Caco-2 (cell line): ENCODE results near the gene UROS. TPM values are rescaled to one million over a fixed set of nuclear protein-coding genes. Genes with fewer than 3 reads are reported as not detected.

ENCODE experiments used
- BruUV-seq: library from RNA; stranded (reverse); fragments of 400-500 nt; replicated peaks from 2 replicates; lab custom pipeline; 2021; lab: Mats Ljungman, UMichigan
- CTCF ChIA-PET: fragments of 300-600 bp; sonication (Branson Sonifier 250); formaldehyde crosslinking; loops from one replicate; lab custom pipeline; 2022; ENCODE audit warnings: antibody characterized with exemption; lab: Charles Lee
- POLR2A ChIA-PET: fragments of 300-600 bp; sonication (Branson Sonifier 250); formaldehyde crosslinking; loops from one replicate; lab custom pipeline; 2022; ENCODE audit warnings: antibody characterized with exemption; lab: Charles Lee
- DNase-seq, 2 experiments: peaks; one replicate each; pipeline versions ENCODE4 v3.0.0 to v3.0.0-alpha.2; 2020 to 2022
- H3K27me3 ChIP-seq: replicated peaks from 2 replicates; pipeline ENCODE4 v1.6.0; 2011; ENCODE audit warnings: low read length; ENCODE audit not compliant: control insufficient read depth, insufficient read depth
- H3K36me3 ChIP-seq: 2 replicates; pipeline ENCODE4 v1.5.1; 2011; ENCODE audit warnings: low read length; ENCODE audit not compliant: control insufficient read depth, insufficient read depth
- H3K4me1 ChIP-seq: fragments of 250-450 bp; sonication (Bioruptor Pico); 2 replicates; pipeline ENCODE4 v1.5.1; 2020; ENCODE audit warnings: mild to moderate bottlenecking
- H3K4me3 ChIP-seq: 2 replicates; pipeline ENCODE4 v1.5.1; 2011; ENCODE audit warnings: low read depth, mild to moderate bottlenecking, control low read depth, low read length
- H3K9me3 ChIP-seq: fragments of 250-450 bp; sonication (Bioruptor Pico); 2 replicates; pipeline ENCODE4 v1.5.1; 2020; ENCODE audit warnings: mild to moderate bottlenecking, moderate library complexity
- H3K27ac Mint-ChIP-seq: one replicate; pipeline ENCODE4 v1.8.0; 2022; ENCODE audit warnings: mixed read lengths; ENCODE audit not compliant: unreplicated experiment
- H3K27me3 Mint-ChIP-seq: one replicate; pipeline ENCODE4 v1.8.0; 2022; ENCODE audit warnings: mixed read lengths; ENCODE audit not compliant: insufficient read depth, unreplicated experiment
- H3K36me3 Mint-ChIP-seq: one replicate; pipeline ENCODE4 v1.8.0; 2022; ENCODE audit warnings: mild to moderate bottlenecking, mixed read lengths; ENCODE audit not compliant: insufficient read depth, unreplicated experiment
- H3K4me1 Mint-ChIP-seq: one replicate; pipeline ENCODE4 v1.8.0; 2022; ENCODE audit warnings: low read depth, mixed read lengths; ENCODE audit not compliant: unreplicated experiment
- H3K4me3 Mint-ChIP-seq: one replicate; pipeline ENCODE4 v1.8.0; 2022; ENCODE audit warnings: mild to moderate bottlenecking, moderate library complexity, mixed read lengths; ENCODE audit not compliant: unreplicated experiment
- H3K9me3 Mint-ChIP-seq: one replicate; pipeline ENCODE4 v1.8.0; 2022; ENCODE audit warnings: mixed read lengths; ENCODE audit not compliant: unreplicated experiment
- CTCF ChIP-seq, 2 experiments: fragments of 200-600 bp in 1 of 2; IDR thresholded peaks; 1 replicate in 1 of 2; 2 replicates in 1 of 2; pipeline versions ENCODE4 v1.5.1 to v1.8.0; 2011 to 2022; ENCODE audit warnings: antibody characterized with exemption in 1 of 2, control low read depth in 1 of 2, inconsistent platforms in 1 of 2, low read depth in 1 of 2, low read length in 1 of 2, mild to moderate bottlenecking in 1 of 2, moderate library complexity in 1 of 2; ENCODE audit not compliant: insufficient read depth in 1 of 2, severe bottlenecking in 1 of 2, unreplicated experiment in 1 of 2
- intact Hi-C: fragments of 100-400 bp; cut with micrococcal nuclease; formaldehyde crosslinking; loops from one replicate; pipeline ENCODE4 v1.10.0; 2022; ENCODE audit not compliant: unreplicated experiment
- total RNA-seq: library from RNA; stranded (reverse); gene quantifications from 2 replicates; pipeline ENCODE4 v1.2.3, GENCODE V29; 2022

UROS gene
- total RNA-seq, 1 experiment from 2014 or later: 53.4 TPM

GRCh38 chr10:125769175-125769574 is 53.9 kb downstream of the UROS start:
- BruUV-seq: no TSS peak
- Histone ChIP-seq H3K27me3 (no peaks in the 10 kb centered on the region), H3K36me3 (no peaks in the 10 kb centered on the region), H3K4me3 (no peak overlapping the region), H3K9me3 (no peaks in the 10 kb centered on the region), H3K4me1 (no peaks in the 10 kb centered on the region)
- ChIA-PET CTCF (no interaction called here), POLR2A (no interaction called here)
- DNase-seq: no peak
- intact Hi-C loops: no loop called here
- Mint-ChIP-seq H3K27me3 (no peaks in the 10 kb centered on the region), H3K4me1 (no peaks in the 10 kb centered on the region), H3K36me3 (peaks cover 24% of the 10 kb centered on the region), H3K27ac (no peak overlapping the region), H3K4me3 (no peak overlapping the region), H3K9me3 (no peaks in the 10 kb centered on the region)
- no peak for TF ChIP-seq CTCF (IDR thresholded peaks at IDR 0.05; ENCODE audit: insufficient read depth in 1 of 2, low read depth in 1 of 2, low read length in 1 of 2, severe bottlenecking in 1 of 2, unreplicated experiment in 1 of 2)

DNA sequence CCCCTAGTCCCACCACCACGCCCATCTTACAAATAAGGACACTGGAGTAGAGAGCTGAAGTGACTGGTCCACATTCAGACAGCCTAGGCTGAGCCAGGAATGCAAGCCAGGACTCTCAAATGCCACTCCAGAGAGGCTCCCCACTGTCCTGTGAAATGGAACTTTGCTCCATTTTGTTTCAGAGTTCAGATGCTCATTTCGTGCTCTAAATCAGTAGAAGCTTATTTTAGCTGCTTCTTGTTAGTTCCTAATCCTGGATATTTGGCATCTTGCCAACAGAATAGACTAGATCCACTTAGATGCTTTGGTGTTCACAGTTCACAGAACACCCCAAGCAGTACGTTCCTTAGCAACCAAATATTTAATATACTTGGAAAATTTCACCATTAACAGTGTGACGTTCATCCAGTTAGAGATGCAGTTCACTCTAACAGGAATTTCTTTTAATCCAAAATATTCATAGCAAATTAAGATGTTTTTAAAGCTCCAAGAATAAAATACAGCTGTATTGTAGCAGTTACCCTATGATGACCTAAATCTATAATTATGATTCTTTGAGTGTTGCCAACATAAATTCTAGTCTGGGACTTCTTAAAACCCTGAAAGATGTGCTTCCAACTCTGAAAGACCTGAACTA is 54.7 kb downstream of the UROS start:
- no TSS peak for BruUV-seq
- H3K27ac Mint-ChIP-seq: no peak overlapping the region
- no peaks in the 10 kb centered on the region for H3K9me3 Mint-ChIP-seq

DNA sequence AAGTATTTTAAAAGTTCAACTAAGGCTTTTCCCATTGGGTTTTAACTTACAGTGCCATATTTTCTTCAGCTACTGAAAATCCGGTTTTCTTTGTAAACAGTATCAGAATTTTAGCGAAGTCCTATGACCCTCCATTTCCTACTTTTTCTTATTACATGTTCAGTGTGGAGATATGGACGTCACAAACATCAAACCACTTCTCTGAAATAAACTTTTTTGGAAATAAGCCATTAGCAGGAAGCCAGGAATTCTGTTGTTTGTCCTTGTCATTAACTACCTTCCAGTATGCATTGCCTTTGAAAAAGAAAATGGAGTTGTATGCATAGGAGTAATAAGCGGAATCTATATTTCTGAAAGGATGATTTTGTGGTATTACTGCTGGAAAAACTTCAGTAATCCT is 56.5 kb downstream of the UROS start:
- BruUV-seq: no TSS peak
- no peak for DNase-seq
- no peaks in the 10 kb centered on the region for H3K4me1 ChIP-seq
- ChIA-PET POLR2A (no interaction called here), CTCF (no interaction called here)
- H3K4me1 Mint-ChIP-seq: peaks cover 2% of the 10 kb centered on the region
- H3K36me3 Mint-ChIP-seq: peaks cover 47% of the 10 kb centered on the region
- intact Hi-C loops: no loop called here
- H3K9me3 Mint-ChIP-seq: no peaks in the 10 kb centered on the region
- H3K4me3 Mint-ChIP-seq: no peak overlapping the region
- H3K4me3 ChIP-seq: no peak overlapping the region
- no peak for TF ChIP-seq CTCF (IDR thresholded peaks at IDR 0.05; ENCODE audit: insufficient read depth in 1 of 2, low read depth in 1 of 2, low read length in 1 of 2, severe bottlenecking in 1 of 2, unreplicated experiment in 1 of 2)
- H3K27me3 Mint-ChIP-seq: no peaks in the 10 kb centered on the region
- H3K27me3 ChIP-seq: no peaks in the 10 kb centered on the region
- no peaks in the 10 kb centered on the region; the same call in 1 of the 2 replicates for H3K36me3 ChIP-seq
- H3K27ac Mint-ChIP-seq: no peak overlapping the region
- H3K9me3 ChIP-seq: no peaks in the 10 kb centered on the region

More for the DNA sequence above, 54.7 kb downstream of the UROS start:
- intact Hi-C loops: no loop called here
- no peak overlapping the region for H3K4me3 ChIP-seq
- Mint-ChIP-seq H3K4me1 (no peaks in the 10 kb centered on the region), H3K4me3 (no peak overlapping the region), H3K27me3 (no peaks in the 10 kb centered on the region), H3K36me3 (peaks cover 31% of the 10 kb centered on the region)
- no peaks in the 10 kb centered on the region for H3K27me3 ChIP-seq
- ChIA-PET CTCF (no interaction called here), POLR2A (no interaction called here)
- no peaks in the 10 kb centered on the region for H3K4me1 ChIP-seq
- no peaks in the 10 kb centered on the region for H3K9me3 ChIP-seq
- no peak for TF ChIP-seq CTCF (IDR thresholded peaks at IDR 0.05; ENCODE audit: insufficient read depth in 1 of 2, low read depth in 1 of 2, low read length in 1 of 2, severe bottlenecking in 1 of 2, unreplicated experiment in 1 of 2)
- DNase-seq: no peak
- H3K36me3 ChIP-seq: no peaks in the 10 kb centered on the region
